Forelimb muscle (tissue), 1 donor: ENCODE data around the gene MAFB. TPM values are rescaled to one million over a fixed set of nuclear protein-coding genes. Genes with fewer than 3 reads are reported as not detected.
A peak's percentile ranks its signal among the peaks of the same experiment; 100 is the strongest.
"Not testable (repeated sequence)": the region's sequence is repeated elsewhere in the genome, so short reads cannot be mapped to it uniquely, and the experiment has no call there.

Experiments
- DNase-seq: peaks from one replicate; pipeline ENCODE4 v3.0.0-alpha.2; 2013; ENCODE audit warnings: low read depth
- polyA plus RNA-seq: library from polyadenylated mRNA; unstranded; fragments of 120-200 nt; gene quantifications from one replicate; pipeline ENCODE4 v1.2.1, GENCODE V29; 2013; ENCODE audit not compliant: insufficient read length

The MAFB gene
- polyA plus RNA-seq: 8.9 TPM

- DNase-seq: peak; percentile 84
Observed at GRCh38 chr20:40689100-40689942, at the start of gene MAFB. Gene MAFB (minus strand): TSS chr20:40689236. CDS start chr20:40688850, 386 bp downstream.

DNA sequence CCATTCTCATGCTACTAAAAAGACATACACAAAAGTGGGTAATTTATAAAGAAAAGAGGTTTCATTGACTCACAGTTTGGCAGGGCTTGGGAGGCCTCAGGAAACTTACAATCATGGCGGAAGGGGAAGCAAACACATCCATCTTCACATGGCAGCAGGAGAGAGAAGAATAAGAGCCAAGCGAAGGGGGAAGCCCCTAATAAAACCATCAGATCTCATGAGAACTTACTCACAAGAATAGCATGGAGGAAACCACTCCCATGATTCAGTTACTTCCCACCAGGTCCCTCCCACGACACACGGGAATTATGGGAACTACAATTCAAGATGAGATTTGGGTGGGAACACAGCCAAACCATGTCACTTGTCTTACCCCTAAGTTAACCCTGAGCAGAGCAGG, 47.4 kb upstream of the MAFB start:
- DNase-seq: not testable (repeated sequence)

DNA sequence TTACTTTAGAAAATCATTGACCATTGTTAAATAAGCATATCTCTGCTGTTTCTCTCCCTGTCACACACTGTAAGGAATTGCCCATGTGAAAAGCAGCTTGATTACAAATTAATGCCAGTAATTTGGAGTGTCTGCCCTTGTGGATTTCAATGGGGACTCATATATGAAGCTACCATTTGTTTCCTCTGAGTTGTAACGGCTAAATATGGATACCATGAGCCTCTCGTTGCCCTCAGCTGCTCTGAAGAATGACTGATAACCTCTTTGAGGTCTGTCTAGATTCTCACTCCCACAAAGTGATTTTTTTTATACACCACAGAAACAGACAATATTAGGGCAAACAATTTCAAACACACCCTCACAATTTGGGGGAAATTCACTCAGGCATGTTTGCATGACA, 40.0 kb upstream of the MAFB start:
- no peak for DNase-seq

DNA sequence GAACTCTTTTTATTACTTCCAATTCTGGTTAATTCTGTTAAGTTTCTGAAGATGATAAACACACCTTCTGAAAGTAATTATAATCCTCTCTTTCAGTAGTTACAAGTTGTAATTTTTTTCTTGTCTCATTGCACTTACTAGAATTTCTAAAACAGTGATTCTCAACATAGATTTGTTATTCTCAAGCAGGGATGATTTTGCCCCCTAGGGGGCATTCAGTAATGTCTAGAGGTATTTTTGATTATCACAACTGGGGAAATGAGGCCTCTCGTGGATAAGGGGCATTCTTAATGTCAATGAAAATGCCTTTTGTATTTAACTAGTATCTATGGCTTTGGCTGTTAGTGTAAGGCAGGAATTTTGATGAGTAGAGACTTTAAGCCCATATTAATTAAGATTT, 39.4 kb upstream of the MAFB start:
- no peak for DNase-seq

DNA sequence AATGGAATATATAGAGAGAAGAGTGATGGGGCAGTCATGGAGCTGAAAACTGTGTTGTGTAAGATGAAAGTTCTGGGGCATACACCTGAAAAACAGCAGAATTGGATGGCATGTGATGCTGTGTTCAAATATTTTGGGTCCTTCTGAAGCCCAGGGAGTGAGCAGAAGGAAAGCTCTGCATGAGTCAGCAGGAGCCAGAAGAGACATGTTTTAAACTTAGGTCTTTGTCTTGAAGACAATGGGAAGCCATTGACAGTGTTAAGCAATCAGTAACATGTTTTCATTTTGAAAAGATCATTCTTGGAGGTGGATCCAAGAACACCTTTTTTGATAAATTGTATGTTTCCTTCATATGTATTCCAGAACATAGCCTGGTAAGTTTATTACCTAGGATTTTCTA, 38.9 kb upstream of the MAFB start:
- DNase-seq: no peak

DNA sequence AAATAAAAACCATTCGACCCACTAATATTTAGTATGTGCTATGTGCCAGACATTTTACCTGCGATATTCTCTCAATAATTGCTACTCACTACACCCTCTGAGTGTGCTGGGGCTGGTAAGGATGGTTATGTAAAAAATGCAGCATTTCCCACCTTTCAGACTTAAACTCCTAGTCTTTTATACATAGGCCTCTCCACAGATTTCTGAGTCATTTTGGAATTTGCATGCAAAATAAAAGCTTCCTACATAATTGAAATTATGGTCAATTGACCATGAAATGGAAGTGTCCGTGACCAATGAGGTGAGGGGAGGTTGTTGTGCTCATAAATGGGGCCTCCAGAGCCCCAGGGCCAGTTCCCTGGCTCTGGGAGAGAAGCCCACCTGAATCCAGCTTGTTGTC, 37.7 kb upstream of the MAFB start:
- DNase-seq: no peak

DNA sequence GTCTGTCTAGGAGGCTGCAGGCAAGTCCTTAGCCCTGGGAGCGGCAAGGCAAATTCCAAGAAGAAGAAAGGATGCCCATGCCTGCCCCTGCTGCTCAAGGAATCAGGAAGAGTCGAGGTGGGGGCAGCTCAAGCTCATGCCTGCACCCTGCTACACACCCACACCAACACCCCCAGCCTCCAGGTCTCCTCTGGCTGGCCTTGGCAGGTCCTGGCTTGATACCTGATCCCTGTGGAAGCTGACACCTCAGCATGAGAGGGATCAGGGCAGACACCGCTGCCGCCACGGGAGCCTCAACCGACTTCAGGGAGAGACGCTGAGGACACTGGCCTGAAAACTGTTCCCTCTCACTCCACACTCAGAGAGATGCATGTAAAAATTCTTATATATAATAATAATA, 35.5 kb upstream of the MAFB start:
- DNase-seq: no peak

DNA sequence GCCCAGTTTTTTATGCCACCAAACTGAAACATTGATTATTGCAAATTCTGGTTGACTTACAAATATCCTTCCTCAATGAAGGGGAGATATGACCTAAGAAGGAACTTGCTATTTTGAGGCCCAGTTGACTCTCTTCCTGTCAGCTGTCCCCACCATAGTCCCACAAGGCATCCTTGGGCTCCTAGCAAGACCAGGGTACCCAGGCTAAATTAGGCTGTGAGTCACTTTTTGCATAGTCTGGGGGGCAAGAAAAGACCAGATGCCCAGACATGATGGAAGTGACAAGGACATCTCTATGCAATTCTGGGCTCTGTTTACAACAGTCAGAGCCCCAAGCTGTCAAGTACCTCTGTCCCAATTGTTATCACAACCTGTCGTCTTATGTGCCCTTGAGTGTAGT, 31.8 kb upstream of the MAFB start:
- DNase-seq: no peak

DNA sequence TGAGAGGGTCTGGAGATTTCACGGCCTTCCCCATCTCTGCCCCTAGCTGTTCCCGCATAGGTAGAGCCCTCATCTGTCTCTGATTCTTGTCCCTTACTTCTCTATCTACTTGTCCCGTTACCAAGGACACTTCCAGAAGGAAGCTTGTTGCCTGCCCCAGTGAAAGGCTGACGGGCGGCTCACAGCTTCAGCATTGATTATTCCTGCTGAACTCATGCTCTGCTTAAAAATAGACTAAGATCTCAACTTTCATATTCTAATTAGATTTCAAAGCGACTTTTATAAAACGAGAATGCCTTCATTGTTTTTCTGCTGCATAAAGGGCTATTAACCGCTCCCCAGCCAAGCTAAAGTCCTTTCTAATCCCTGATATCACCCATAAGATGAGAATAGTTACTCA, 31.1 kb upstream of the MAFB start:
- no peak for DNase-seq

DNA sequence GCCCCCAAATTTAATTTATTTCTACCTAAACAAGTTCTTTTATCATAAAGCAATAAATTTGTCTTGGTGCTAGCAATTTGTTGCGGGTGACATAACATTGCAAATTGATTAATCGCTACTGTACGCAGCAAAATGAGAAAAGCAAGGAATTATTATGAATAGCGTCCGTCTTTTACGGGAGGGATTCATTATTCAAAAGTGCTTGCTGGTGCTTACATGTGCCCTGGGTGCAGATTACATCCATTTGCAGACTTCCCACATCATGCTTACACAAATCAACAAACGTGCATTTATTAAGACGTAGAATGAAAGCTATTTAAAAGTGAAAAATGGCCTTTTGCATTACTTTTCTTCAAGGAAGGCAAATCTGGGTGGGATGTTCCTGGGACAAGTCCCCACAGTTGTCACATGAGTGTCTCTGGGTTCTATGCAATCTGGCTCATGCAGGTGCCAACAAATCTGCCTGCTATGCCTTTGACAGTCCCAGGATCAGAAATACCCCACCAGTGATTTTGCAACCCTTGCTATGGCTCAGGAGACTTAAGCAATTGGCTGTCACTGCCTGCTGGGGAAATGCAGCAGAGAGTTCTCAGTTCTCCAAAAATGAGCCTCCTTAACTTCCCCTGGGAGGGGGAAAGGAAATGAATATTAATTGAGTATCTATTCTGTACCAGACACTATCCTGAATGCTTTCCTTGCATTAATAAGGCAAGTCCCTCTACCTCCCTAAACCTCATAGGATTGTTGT, 30.1 kb upstream of the MAFB start:
- no peak for DNase-seq

DNA sequence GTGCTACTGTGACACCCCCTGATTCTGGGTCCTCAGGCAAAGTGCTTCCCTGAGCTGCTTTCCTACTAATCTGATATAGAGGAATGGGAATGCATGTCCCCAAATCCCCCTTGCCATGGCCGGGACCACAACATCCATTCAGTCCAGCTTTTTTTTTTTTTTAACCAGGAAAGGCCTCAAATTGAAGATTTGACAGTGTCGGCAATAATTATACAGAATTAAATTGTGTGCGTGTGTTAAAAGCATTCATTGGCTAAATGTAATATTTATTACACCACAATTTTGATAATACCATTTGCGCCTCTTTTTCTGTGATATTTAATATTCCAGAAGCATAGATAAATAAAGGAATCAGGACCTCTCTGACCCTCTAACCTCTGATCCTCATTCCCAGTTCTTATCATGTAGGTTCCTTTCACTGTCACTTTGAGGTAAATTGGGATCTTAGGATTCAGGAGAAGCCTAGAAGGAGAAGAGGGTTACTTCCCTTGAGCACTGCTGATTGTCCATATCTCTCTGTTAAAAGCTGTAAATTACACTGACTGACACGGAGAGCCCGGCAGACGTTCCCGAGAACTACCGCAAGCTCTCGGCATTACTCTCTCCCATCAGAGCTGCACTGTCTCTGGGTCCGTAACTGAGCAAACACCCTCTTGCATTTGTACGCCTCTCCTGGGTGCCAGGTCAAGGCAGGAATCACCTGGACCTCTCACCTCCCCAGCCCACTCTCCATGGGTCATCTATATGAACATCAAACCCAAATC, 29.4 kb upstream of the MAFB start:
- no peak for DNase-seq

GRCh38 chr20:40717343-40717865, 28.4 kb upstream of the MAFB start:
- DNase-seq: no peak

GRCh38 chr20:40715491-40715890, 26.5 kb upstream of the MAFB start:
- no peak for DNase-seq

DNA sequence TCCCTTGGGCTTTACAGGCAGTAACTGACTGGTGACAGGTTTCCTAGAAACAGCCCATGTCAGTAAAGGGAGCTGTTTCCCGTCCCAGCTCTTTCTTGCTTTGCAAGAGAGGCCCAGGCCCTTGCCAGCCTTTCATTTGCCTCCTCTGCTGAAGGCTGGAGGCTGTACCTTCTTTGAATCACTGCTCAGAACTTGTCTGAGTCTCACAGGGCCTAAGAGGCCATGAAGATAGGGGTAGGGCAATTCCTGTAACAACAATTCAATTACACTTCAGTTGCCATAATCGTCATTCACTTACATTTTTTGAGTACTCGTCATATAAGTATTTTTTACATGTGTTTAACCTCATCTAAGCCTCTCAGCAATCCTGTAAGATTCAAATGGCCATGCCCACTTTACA, 25.9 kb upstream of the MAFB start:
- DNase-seq: no peak

GRCh38 chr20:40714109-40714508, 25.1 kb upstream of the MAFB start:
- DNase-seq: no peak

- no peak for DNase-seq
Observed at GRCh38 chr20:40713508-40713907, 24.5 kb upstream of the MAFB start.

DNA sequence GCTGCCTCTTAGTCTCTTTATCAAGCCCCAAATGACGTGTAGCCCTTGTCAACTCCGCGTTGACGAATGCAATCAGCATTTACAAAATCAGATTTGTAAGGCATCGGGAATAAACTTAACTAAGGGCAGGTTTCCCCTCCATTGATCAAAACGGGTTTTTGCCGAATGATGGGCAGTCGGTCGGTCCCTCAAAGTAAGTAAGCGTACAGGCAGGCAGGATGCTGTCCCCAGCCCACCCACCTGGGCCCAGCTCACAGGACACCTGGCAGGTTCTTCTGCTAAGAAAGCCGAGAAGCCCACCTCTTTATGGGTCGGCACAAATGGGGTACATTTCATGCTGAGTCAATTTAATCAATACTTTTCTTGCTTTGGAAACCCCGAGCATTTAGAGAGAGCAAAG, 22.0 kb upstream of the MAFB start:
- no peak for DNase-seq

GRCh38 chr20:40710603-40711002, 21.6 kb upstream of the MAFB start:
- no peak for DNase-seq

GRCh38 chr20:40706977-40707582, 18.0 kb upstream of the MAFB start:
- no peak for DNase-seq

GRCh38 chr20:40705413-40705812, 16.4 kb upstream of the MAFB start:
- DNase-seq: no peak

DNA sequence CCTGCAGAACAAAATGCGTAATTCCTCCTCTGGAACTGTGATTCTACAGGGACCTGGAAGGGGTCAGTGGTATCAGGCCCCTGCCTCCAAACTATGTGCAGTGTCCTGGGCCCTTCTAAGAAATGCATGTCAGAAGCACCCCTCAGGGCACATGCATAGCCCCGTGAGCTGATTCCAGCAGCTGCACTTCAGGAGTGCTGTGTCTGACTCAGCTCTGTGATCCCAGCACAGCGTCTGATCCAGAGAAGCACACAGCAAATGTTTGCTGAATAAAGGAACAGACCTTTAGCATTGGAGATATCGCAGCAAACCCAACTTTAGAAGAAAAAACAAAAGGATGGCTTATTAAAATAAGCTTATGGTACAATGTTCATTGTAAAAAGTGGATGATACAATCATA, 15.8 kb upstream of the MAFB start:
- no peak for DNase-seq
